ENCODE measurements around the gene ZNF816. TPM values are rescaled to one million over a fixed set of nuclear protein-coding genes. Genes with fewer than 3 reads are reported as not detected.
A peak's percentile ranks its signal among the peaks of the same experiment; 100 is the strongest.

Gene ZNF816
- total and polyA plus RNA-seq, 2 of the 8 experiments (the other 6 are each of a cell fraction or from before 2014, with no cell fraction given) = 2.7 to 13.2 TPM

DNA sequence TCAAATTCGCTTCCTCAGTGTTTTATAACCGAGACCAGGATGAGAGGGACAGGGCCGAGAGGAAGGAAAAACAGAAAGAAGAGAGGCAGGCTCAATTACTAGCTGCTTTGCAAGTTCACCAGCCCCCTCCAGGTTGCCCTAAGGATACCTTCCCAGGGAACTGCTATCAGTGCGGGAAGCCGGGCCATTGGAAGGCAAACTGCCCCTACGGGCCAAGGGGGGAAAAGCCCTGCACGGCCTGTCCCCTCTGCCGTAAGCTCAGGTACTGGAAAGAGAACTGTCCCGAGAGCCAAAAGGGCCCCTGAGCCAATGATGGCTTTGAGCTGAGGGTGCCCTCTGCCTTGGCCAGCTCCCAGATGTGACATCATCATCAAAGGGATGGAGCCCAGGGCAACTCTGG, 47.8 kb upstream of the ZNF816 start:
- H2BK15ac ChIP-seq (ENCODE audit: low read length) = no peak overlapping the region
- no peaks in the 10 kb centered on the region; a peak in 2 of 7 replicates for H3K4me1 ChIP-seq (replicated peaks in 1 of 4; ENCODE audit: control insufficient read depth in 3 of 4, insufficient read depth in 4 of 4, low read length in 3 of 4)
- 54% methylated on average over 9 of the region's 9 CpGs; no CpG with 5 or more reads in 1 of the 2 experiments for WGBS, 2 experiments (ENCODE audit: extremely low coverage in 1 of 2, insufficient coverage in 1 of 2, insufficient read length in 1 of 2, insufficient replicate concordance in 2 of 2, low coverage in 1 of 2, low lambda C conversion rate in 2 of 2, missing lambda C conversion rate in 1 of 2)
- H2BK20ac ChIP-seq (ENCODE audit: low read length) = no peak overlapping the region
- H3K79me2 ChIP-seq (ENCODE audit: control insufficient read depth in 1 of 2, insufficient read depth in 2 of 2, low read length in 2 of 2) = no peaks in the 10 kb centered on the region
- H3K18ac ChIP-seq (ENCODE audit: extremely low read depth, low read length) = no peak overlapping the region
- no peaks in the 10 kb centered on the region for H4K20me1 ChIP-seq (replicated peaks in 1 of 2; ENCODE audit: control insufficient read depth in 1 of 2, insufficient read depth in 2 of 2, low read length in 2 of 2)
- H3K23me2 ChIP-seq (ENCODE audit: low read depth, low read length) = no peaks in the 10 kb centered on the region
- H3K23ac ChIP-seq (ENCODE audit: insufficient read length) = no peak overlapping the region
- ChIA-PET CTCF (ENCODE audit: partially characterized antibody) (interaction anchor here (0.6 to 3.9 kb wide), 12 partner anchors 9 to 646 kb away, joined by 3 to 43 read pairs (median 3); no protein-coding TSS in a partner anchor), POLR2A (ENCODE audit: partially characterized antibody) (interaction anchor here (0.7 kb wide), 1 partner anchor 13 kb away, joined by 3 read pairs; no protein-coding TSS in a partner anchor)
- no peak overlapping the region for H3K4ac ChIP-seq (replicated peaks; ENCODE audit: insufficient read length, low read depth, low read length)
- H3K4me2 ChIP-seq (ENCODE audit: insufficient read depth in 1 of 2, low read depth in 2 of 2, low read length in 2 of 2) = no peak overlapping the region
- peak; percentile 35 to 56 for TF ChIP-seq RAD21 (IDR thresholded peaks at IDR 0.05 in 1 of 2, conservative IDR thresholded peaks at IDR 0.05 in 1 of 2; ENCODE audit: low read depth in 2 of 2, low read length in 2 of 2)
- TF ChIP-seq KDM1A (IDR thresholded peaks at IDR 0.05; ENCODE audit: borderline replicate concordance, low read length) = no peak
- peak; percentile 56 to 61 (median 57) for TF ChIP-seq CTCF (IDR thresholded peaks at IDR 0.05; ENCODE audit: control extremely low read depth in 1 of 3, insufficient read depth in 1 of 3, low read depth in 1 of 3, low read length in 3 of 3)
- peak; percentile 45; the same call in 1 of the 2 replicates for TF ChIP-seq TBP (IDR thresholded peaks at IDR 0.05; ENCODE audit: low read depth, low read length)
- no peaks in the 10 kb centered on the region for H3K79me1 ChIP-seq (ENCODE audit: low read depth, low read length)
- H3K27ac ChIP-seq (ENCODE audit: low read depth, low read length) = no peak overlapping the region
- no peaks in the 10 kb centered on the region for H3K36me3 ChIP-seq (ENCODE audit: control insufficient read depth in 2 of 4, insufficient read depth in 4 of 4, low read length in 3 of 4)
- no peaks in the 10 kb centered on the region for H3K27me3 ChIP-seq (replicated peaks in 1 of 4; ENCODE audit: control insufficient read depth in 3 of 4, extremely low read depth in 1 of 4, insufficient read depth in 3 of 4, low read length in 3 of 4)
- no peak overlapping the region for H2AFZ ChIP-seq (ENCODE audit: low read length)
- no peak for FAIRE-seq
- H4K5ac ChIP-seq (ENCODE audit: insufficient read length, low read depth, low read length) = no peak overlapping the region
- no peak overlapping the region for H3K4me3 ChIP-seq (ENCODE audit: extremely low read depth in 1 of 4, insufficient read depth in 2 of 4, low read depth in 3 of 4, low read length in 4 of 4)
- H3K9ac ChIP-seq (replicated peaks in 1 of 4; ENCODE audit: extremely low read depth in 1 of 4, low read depth in 3 of 4, low read length in 3 of 4) = no peak overlapping the region
- H2BK12ac ChIP-seq (ENCODE audit: low read depth, low read length) = no peak overlapping the region
- DNase-seq (ENCODE audit: low read depth in 1 of 2, low spot score in 2 of 2) = peak in 1 of 2 experiments; percentile 67
- H2BK120ac ChIP-seq (replicated peaks; ENCODE audit: low read depth, low read length) = no peak overlapping the region
- no peak overlapping the region for H4K91ac ChIP-seq (replicated peaks; ENCODE audit: insufficient read length, low read length)
- H4K8ac ChIP-seq (ENCODE audit: extremely low read depth, insufficient read depth, low read length) = no peak overlapping the region
- H3K56ac ChIP-seq (replicated peaks; ENCODE audit: insufficient read length, low read depth, low read length) = no peak overlapping the region
- no peaks in the 10 kb centered on the region for H3K9me3 ChIP-seq (ENCODE audit: insufficient read depth in 2 of 2, low read depth in 1 of 2, low read length in 1 of 2)
- no peak overlapping the region for H2AK5ac ChIP-seq (ENCODE audit: low read depth, low read length)
- no peak overlapping the region for H2BK5ac ChIP-seq (ENCODE audit: low read depth, low read length)
- H3K14ac ChIP-seq (ENCODE audit: insufficient read length) = no peak overlapping the region

All from H1 (cell line).